Breast epithelium (tissue), 4 donors: ENCODE data around the gene ASTN1. TPM values are rescaled to one million over a fixed set of nuclear protein-coding genes. Genes with fewer than 3 reads are reported as not detected.
A peak's percentile ranks its signal among the peaks of the same experiment; 100 is the strongest.

Experiments used
- DNase-seq, 2 donors: peaks; one replicate each; pipeline ENCODE4 v3.0.0-alpha.2; 2019; ENCODE audit warnings: low spot score in 2 of 2
- H3K27ac ChIP-seq, 2 donors: fragments of 200-600 bp; sonication (generic) in 1 of 2; one replicate each; pipeline ENCODE4 v1.5.1; 2016 to 2019; ENCODE audit warnings: mild to moderate bottlenecking in 1 of 2
- H3K27me3 ChIP-seq, 2 donors: fragments of 200-600 bp; sonication (generic) in 1 of 2; one replicate each; pipeline versions ENCODE4 v1.5.1 to v1.6.0; 2017 to 2019; ENCODE audit warnings: control low read depth in 1 of 2, mild to moderate bottlenecking in 1 of 2
- H3K36me3 ChIP-seq: fragments of 200-600 bp; one replicate; pipeline ENCODE4 v1.5.1; 2019
- H3K4me1 ChIP-seq, 2 donors: fragments of 200-600 bp; sonication (generic); one replicate each; pipeline ENCODE4 v1.5.1; 2016 to 2019; ENCODE audit warnings: control low read depth in 1 of 2
- H3K4me3 ChIP-seq, 3 donors: fragments of 200-600 bp; sonication (generic); 1 replicate in 2 of 3; 2 replicates in 1 of 3; pipeline ENCODE4 v1.5.1; 2016 to 2019; ENCODE audit warnings: mild to moderate bottlenecking in 3 of 3, moderate library complexity in 2 of 3
- H3K9me3 ChIP-seq, 2 donors: fragments of 200-600 bp; sonication (generic) in 1 of 2; one replicate each; pipeline ENCODE4 v1.5.1; 2016 to 2019; ENCODE audit warnings: control low read depth in 1 of 2
- CTCF ChIP-seq, 3 donors: fragments of 450-650 bp; IDR thresholded peaks; one replicate each; pipeline ENCODE4 v1.5.1; 2016 to 2017; ENCODE audit warnings: antibody characterized with exemption in 3 of 3, mild to moderate bottlenecking in 3 of 3, moderate library complexity in 3 of 3
- POLR2A ChIP-seq: fragments of 450-650 bp; IDR thresholded peaks from one replicate; pipeline ENCODE4 v1.6.1; 2016; ENCODE audit warnings: antibody characterized with exemption, mild to moderate bottlenecking, moderate library complexity
- POLR2AphosphoS5 ChIP-seq, 3 donors: sonication (generic); formaldehyde crosslinking; IDR thresholded peaks; one replicate each; pipeline ENCODE4 v1.6.1; 2017; ENCODE audit warnings: antibody characterized with exemption in 3 of 3
- intact Hi-C: fragments of 100-400 bp; cut with DNase I; formaldehyde crosslinking; loops from one replicate; pipeline ENCODE4 v1.15.1; 2023; ENCODE audit warnings: low total_unique reads
- total RNA-seq, 3 donors: library from RNA; depleted of rRNA; stranded (reverse); fragments of >200 nt; gene quantifications; one replicate each; pipeline ENCODE4 v1.1.0, GENCODE V29; 2016

Gene ASTN1
- total RNA-seq, 3 donors from 2014 or later, result 0.16 to 1.5 (median 0.33) TPM

GRCh38 chr1:177200290-177200689 lies 35.8 kb upstream of the ASTN1 start:
- Histone ChIP-seq H3K36me3 (no peaks in the 10 kb centered on the region), H3K4me3 (no peak overlapping the region), H3K27me3 (no peaks in the 10 kb centered on the region), H3K9me3 (no peaks in the 10 kb centered on the region), H3K27ac (no peak overlapping the region), H3K4me1 (no peaks in the 10 kb centered on the region)
- DNase-seq, result peak in 1 of 2 donors; percentile 20
- TF ChIP-seq POLR2A (no peak), POLR2AphosphoS5 (IDR thresholded peaks at IDR 0.05) (no peak), CTCF (IDR thresholded peaks at IDR 0.05) (no peak)
- intact Hi-C loops, result no loop called here

GRCh38 chr1:177198243-177198642 lies 33.7 kb upstream of the ASTN1 start:
- intact Hi-C loops, result no loop called here
- H3K36me3 ChIP-seq, result no peaks in the 10 kb centered on the region
- H3K4me3 ChIP-seq, result no peak overlapping the region
- H3K9me3 ChIP-seq, result no peaks in the 10 kb centered on the region
- no peak for DNase-seq
- no peak overlapping the region for H3K27ac ChIP-seq
- no peaks in the 10 kb centered on the region for H3K27me3 ChIP-seq
- H3K4me1 ChIP-seq, result no peaks in the 10 kb centered on the region
- no peak for TF ChIP-seq POLR2AphosphoS5 (IDR thresholded peaks at IDR 0.05)
- TF ChIP-seq POLR2A, result no peak
- TF ChIP-seq CTCF (IDR thresholded peaks at IDR 0.05), result no peak

GRCh38 chr1:177190308-177190970 lies 25.9 kb upstream of the ASTN1 start:
- Histone ChIP-seq H3K9me3 (no peaks in the 10 kb centered on the region), H3K36me3 (no peaks in the 10 kb centered on the region), H3K4me1 (no peaks in the 10 kb centered on the region), H3K27ac (no peak overlapping the region), H3K4me3 (no peak overlapping the region), H3K27me3 (no peaks in the 10 kb centered on the region)
- DNase-seq, result no peak
- intact Hi-C loops, result no loop called here
- TF ChIP-seq POLR2A (no peak), CTCF (IDR thresholded peaks at IDR 0.05) (no peak), POLR2AphosphoS5 (IDR thresholded peaks at IDR 0.05) (no peak)

- Histone ChIP-seq H3K36me3 (no peaks in the 10 kb centered on the region), H3K9me3 (no peaks in the 10 kb centered on the region), H3K27ac (no peak overlapping the region), H3K4me3 (no peak overlapping the region), H3K4me1 (no peaks in the 10 kb centered on the region), H3K27me3 (no peaks in the 10 kb centered on the region)
- no peak for DNase-seq
- intact Hi-C loops, result no loop called here
- TF ChIP-seq CTCF (IDR thresholded peaks at IDR 0.05) (no peak), POLR2AphosphoS5 (IDR thresholded peaks at IDR 0.05) (no peak), POLR2A (no peak)
Observed at GRCh38 chr1:177186639-177187038, 22.1 kb upstream of the ASTN1 start.

GRCh38 chr1:177185209-177185608 lies 20.7 kb upstream of the ASTN1 start:
- TF ChIP-seq CTCF (IDR thresholded peaks at IDR 0.05) (peak in 1 of 3 donors; percentile 31), POLR2A (no peak), POLR2AphosphoS5 (IDR thresholded peaks at IDR 0.05) (no peak)
- H3K4me3 ChIP-seq, result no peak overlapping the region
- DNase-seq, result no peak
- no peaks in the 10 kb centered on the region for H3K4me1 ChIP-seq
- no peaks in the 10 kb centered on the region for H3K9me3 ChIP-seq
- intact Hi-C loops, result no loop called here
- no peaks in the 10 kb centered on the region for H3K36me3 ChIP-seq
- no peak overlapping the region for H3K27ac ChIP-seq
- H3K27me3 ChIP-seq, result no peaks in the 10 kb centered on the region
